COLO829 (cell line): ENCODE results near the gene SYT11.
"Not testable (repeated sequence)": the region's sequence is repeated elsewhere in the genome, so short reads cannot be mapped to it uniquely, and the experiment has no call there.

Experiments used
- DNase-seq: peaks from one replicate; pipeline ENCODE4 v3.0.0; 2012; ENCODE audit warnings: low spot score

SYT11 gene, protein sequence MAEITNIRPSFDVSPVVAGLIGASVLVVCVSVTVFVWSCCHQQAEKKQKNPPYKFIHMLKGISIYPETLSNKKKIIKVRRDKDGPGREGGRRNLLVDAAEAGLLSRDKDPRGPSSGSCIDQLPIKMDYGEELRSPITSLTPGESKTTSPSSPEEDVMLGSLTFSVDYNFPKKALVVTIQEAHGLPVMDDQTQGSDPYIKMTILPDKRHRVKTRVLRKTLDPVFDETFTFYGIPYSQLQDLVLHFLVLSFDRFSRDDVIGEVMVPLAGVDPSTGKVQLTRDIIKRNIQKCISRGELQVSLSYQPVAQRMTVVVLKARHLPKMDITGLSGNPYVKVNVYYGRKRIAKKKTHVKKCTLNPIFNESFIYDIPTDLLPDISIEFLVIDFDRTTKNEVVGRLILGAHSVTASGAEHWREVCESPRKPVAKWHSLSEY

DNA sequence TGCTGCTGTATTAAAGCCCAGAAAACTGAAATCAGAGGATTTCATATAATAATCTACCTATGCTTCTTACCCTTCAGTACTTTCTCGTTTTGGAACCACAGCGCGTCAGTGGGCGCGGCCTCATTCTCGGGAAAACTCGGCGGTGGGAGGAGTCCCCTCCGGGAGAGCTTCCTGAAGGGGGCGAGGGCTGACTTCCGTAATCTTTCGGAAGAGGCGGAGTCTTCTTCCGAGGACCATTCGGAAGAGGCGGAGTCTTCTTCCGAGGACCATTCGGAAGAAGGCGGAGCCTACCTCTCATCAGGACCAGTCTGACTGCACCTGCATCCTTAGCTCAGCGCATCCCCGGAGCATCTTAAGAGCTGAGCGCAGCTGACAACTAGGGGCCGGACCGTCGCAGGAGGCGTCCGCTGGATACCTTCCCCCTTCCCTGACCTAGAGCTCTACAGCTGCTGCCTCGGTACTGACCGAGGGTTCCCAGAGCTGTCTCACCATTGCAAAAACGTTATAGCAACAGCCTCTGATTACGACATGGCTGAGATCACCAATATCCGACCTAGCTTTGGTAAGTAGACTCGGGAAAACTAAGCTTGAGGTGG lies at the start of gene SYT11:
Gene SYT11 (plus strand): TSS at position 334 of the 596 bp plus-strand sequence. CDS start 195 bp downstream, at position 529.
- DNase-seq = peak; percentile 100

DNA sequence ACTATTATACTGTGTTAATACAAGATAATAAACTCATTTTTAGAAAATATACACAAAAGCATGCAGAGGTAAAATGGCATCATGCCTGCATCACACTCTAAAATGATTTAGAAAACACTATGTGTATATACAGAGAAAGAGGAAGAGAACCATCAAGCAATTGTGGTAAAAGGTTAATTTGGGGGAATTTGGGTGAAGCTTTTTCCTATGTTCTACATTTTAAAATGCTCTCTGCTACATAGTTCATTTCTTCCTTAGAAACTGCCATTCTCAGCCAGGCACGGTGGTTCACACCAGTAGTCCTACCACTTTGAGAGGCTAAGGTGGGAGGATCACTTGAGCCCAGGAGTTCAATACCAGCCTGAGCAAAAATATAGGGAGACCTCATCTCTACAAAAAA lies 46.5 kb upstream of the SYT11 start:
- no peak for DNase-seq

DNA sequence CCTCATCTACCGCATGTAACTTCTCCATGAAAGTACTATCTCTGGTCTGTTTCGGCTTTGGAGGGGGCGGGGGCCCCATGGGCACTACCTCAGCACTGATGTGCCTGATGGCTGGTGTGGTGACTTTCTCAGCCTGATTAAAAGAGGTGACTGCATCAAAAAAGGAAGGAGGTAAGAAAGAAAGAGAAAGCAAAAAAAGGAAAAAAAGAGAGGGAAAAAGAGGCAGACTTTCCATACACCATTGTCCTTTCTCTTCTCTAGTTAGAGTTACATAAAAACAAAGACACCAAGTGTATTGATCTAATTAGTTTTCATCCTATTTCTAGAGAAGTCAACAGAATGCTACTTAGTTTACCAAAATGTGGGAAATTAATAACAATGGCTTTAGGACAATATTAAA lies 45.7 kb upstream of the SYT11 start:
- no peak for DNase-seq

DNA sequence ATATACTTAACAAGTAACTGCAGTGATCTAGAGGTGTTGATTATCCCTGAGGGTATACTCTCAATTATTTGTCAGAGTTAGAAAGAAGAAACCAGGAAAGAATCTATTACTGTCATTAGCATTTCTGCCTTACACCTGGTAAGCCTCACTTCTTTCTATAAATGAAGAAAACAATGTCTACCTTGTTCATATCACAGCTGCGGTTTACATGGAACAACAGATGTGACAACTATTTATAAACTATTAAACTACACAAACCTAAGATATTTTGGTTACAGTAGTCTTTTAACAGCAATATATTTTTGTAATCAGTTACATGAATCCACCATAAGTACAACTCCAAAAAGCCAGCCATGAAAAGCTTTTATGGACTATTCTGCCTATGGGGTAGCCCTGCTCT lies 43.0 kb upstream of the SYT11 start:
- DNase-seq = no peak

DNA sequence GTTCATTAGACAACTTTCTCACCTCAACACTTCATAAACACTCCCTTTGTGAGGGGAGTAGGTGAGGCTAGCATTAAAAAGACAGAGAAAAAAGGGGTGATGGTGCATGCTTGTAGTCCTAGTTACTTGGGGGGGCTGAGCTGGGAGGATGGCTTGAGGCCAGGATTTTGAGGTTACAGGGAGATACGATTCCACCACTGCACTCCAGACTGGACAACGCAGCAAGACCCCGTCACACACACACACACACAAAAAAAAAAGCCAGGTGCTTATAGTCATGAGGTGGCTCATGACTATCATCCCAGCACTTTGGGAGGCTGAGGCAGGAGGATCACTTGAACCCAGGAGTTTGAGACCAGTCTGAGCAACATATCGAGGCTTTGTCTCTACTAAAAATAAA lies 31.9 kb upstream of the SYT11 start:
- DNase-seq = no peak

DNA sequence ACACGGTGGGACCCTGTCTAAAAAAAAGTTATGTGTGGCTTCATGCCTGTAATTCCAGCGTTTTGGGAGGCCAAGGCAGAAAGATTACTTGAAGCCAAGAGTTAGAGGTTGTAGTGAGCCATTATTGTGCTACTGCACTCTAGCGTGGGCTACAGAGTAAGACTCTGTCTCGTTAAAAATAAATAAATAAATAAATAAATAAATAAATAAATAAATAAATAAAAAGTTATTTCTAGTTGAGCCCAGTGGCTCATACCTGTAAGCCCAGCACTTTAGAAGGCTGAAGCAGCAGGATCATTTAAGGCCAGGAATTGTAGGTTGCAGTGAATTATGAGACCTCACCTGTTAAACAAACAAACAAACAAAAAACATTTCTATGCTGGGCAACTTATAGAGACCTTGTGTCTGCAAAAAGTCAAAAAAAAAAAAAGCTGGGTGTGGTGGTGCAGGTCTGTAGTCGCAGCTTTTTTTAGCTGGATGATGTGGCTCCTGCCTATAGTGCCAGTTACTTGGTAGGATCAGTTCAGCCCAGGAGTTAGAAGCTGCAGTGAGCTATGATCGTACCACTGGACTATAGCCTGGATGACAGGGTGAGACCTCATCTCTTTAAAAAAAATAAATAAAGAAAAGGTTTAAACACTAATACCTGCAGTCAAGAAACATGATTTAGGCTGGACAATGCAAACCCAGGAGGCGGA lies 27.9 kb upstream of the SYT11 start:
- no peak for DNase-seq

DNA sequence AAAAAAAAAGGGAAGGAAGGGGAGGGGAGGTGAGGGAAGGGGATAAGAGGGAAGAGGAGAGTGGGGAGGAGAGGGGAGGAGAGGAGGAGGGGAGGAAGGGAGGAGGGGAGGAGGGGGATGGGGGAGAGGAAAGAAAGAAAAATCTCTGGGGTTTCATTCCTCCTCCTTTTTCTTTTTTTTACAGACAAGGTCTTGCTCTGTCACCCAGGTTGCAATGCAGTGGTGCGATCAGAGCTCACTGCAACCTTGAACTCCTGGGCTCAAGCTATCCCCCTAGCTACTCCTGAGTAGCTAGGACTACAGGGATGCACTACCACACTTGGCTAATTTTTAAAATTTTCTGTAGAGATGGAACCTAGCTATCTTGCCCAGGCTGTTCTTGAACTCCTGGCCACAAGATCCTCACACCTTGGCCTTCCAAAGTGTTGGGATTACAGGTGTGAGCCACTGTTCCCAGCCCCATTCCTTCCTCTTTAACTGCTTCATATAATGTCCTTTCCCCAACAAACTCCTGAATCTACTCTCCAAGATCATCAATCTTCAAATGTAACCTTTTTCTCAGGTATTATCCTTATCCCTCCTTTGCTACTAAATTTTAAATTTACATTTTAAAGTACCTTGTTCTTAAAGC lies 25.6 kb upstream of the SYT11 start:
- no peak for DNase-seq

DNA sequence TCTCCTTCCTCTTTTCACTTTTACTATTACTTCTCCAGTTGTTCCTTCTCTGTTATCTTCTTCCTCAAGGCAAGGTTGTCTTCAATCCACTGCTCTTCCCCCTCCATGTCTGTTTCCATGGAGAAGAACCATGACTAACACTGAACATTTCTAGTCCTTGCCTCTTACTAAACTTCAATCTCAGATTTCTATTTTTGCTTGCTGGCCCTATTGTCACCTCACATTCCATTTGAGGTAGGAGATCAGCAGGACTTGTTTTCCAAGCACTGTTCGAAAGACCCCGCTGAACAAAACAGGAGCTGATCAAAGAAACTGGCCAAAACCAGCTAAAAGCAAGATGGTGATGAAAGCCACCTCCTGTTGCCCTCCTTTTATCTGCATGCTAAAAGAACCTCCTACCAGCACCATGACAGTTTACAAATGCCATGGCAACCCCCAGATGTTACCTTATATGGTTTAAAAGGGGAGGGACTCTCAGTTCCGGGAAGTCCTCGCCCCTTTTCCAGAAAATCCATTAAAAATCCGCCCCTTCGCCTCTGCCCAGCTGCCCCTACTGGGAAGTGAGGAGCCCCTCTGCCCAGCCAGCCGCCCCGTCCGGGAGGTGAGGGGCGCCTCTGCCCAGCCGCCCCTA lies 25.0 kb upstream of the SYT11 start:
- no peak for DNase-seq

DNA sequence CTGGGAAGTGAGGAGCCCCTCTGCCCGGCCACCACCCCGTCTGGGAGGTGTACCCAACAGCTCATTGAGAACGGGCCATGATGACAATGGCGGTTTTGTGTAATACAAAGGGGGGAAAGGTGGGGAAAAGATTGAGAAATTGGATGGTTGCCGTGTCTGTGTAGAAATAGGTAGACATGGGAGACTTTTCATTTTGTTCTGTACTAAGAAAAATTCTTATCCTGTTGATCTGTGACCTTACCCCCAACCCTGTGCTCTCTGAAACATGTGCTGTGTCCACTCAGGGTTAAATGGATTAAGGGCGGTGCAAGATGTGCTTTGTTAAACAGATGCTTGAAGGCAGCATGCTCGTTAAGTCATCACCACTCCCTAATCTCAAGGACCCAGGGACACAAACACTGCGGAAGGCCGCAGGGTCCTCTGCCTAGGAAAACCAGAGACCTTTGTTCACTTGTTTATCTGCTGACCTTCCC lies 24.4 kb upstream of the SYT11 start:
- DNase-seq = not testable (repeated sequence)

DNA sequence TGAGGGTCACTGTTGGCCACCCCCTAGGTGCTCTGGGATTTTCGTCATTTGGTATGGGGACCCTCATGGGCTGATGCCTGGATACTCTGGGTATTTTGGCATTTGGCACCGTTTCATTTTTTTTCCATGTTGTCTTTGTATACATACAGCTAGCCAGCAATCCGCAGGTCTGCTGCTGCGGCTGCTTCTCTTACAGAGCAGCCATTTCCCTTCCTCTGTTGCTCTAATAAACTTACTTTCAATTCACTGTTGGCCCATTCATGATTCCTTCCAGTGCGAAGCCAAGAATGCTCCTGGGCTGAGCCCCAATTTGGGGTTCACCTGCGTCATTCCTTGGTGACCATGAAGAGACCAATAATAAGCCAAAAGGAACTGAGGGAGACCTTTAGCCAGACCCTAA lies 23.8 kb upstream of the SYT11 start:
- DNase-seq = no peak

DNA sequence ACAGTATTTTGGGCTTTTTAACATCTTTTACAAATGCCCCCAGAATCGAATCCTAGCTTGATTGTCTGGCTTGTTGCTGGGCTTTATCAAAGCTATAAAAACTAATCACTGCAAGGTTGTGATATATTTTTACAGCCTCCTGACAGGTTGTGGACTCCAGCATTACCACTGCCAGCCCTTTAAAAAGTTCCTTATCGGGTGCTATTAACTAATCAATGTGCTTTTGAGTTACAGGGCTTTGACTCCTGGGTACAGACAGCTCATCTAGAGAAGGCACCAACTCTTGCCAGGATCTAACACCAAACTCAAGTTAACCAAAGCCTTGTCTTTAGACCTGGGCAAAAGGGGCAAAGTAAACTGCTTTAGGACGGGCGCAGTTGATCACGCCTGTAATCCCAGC lies 19.0 kb upstream of the SYT11 start:
- no peak for DNase-seq

DNA sequence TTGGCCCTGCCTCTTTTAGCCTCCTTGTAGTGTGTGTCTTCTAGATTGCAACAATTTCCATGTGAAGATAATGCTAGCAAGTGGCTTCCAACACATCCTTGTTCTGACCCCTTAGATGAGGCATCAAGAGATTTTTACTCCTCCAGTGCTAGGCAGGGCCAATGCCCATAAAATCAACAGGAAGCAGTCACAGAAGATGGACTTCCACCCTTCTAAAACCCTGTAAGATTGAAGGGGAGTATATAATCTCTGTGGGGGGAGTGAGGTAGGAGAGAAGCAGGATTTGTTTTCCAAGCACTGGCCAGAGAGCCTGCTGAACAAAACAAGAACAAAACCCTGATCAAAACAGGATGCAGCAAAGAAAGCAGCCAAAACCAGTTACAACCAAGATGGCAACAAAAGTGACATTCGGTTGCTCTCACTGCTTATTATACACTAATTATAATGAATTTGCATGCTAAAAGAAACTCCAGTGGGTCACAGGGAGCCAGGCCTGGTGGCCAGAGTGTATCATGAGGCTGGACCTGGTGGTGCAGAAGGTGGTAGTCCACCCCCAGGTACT lies 14.4 kb upstream of the SYT11 start:
- DNase-seq = no peak

DNA sequence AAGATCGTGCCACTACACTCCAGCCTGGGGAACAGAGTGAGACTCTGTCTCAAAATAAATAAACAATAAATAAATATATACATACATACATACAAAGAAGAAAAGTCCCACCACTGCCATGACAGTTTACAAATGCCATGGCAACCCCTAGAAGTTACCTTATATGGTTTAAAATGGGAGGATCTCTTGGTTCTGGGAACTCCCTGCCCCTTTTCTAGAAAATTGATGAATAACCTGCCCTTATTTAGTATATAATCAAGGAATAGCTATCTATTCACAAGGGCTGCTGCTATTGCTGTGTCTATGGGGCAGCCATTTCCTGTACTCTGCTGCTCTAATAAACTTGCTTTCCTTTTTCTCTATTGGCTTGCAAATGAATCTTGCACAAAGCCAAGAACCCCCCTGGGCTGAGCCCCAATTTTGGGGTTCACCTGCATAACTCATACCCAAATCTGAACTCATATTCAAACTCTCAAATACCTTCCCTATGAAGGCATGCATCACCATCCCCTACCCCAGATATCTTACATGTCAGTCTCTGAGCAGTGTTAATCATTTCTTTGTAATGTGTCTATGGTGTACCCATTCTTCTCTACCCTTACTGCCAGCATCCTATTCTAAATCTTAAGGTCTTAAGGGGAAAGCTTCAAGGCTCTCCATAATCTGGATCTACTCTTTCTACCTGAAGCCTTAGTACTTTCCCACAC lies 11.4 kb upstream of the SYT11 start:
- no peak for DNase-seq

DNA sequence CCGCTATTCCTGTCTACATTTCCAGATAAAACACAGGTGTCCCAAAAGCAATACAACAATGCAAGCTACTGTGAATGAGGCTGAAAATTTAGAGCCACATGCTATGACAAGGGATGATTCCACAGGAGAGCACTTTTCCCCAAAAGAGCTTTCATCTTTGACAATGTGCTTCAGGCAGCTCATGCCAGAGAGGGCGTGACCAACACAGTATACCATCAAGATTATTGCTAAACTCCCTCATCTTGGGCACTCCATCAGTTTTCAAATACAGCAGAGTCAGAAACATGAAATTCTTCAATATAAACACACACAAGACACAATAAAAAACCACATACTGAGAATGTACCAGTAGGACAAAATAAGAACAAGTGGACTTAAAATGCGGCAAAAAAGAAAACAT lies 9.0 kb upstream of the SYT11 start:
- DNase-seq = no peak

DNA sequence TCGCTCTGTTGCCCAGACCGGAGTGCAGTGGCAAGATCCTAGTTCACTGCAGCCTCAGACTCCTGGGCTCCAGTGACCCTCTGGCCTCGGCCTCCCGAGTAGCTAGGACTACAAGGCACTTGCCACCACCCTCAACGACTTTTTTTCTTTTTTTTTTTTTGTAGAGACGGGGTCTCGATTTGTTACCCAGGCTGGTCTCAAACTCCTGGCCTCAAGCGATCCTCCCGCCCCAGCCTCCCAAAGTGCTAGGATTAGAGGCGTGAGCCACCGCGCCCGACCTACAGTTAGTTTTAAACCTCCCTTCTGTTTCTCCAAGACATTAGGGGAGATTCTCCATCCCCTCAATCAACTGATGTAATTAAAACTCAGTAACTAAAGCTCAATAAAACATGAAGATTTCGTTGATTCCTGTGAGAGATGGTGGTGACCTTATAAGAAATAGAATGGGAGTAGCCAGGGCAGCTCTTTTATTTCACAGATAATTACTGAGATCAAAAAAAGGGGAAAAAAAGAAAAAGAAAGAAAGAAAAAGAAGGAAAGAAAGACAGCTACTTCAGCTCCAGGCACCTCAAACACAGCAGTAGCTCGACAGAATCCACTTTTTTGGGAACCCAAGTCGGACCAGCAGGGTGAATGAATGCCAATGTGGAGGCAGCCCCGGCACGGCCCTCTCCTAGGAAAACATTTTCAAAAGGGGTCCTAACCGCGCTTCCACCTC lies 3.0 kb upstream of the SYT11 start:
- no peak for DNase-seq

DNA sequence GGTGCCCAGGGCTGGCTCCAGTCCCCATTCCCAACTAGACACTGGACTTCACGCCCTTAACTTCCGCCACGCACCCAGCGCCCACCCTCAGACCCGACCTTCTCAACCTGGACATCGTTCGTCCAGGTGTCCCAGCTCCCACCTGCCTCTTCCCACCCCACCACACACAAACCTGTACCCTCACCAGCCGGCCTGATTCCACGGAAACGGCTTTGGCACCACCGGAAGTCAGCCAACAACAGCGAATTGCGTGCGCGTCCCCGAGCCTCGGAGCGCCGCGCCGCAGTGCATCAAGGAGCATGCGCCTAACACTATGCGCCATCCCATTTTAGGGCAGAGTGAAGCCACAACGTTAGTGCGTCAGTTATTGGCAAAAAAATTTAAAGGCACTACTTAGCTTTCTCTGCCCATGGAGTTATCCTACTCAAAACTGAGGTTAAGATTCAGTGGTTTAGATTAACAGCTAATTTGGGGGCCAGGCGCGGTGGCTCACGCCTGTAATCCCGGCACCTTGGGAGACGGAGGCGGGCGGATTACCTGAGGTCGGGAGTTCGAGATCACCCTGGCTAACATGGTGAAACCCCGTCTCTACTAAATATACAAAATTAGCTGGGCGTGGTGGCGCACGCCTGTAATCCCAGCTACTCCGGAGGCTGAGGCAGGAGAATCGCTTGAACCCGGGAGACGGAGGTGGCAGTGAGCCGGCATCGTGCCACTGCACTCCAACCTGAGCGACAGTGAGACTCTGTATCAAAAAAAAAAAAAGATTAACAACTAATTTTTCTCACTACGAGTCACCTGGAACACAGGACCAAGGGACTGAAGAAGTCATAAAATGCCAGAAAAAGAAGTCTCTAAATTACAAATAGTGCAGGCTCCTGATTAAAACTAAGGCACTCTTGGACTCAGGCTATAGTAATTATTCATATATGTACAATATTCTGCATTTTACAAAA lies 2.1 kb upstream of the SYT11 start, which contains the start of gene GON4L:
Gene GON4L (minus strand): TSS at position 240 of the 956 bp plus-strand sequence. CDS start 3,434 bp downstream, outside the sequence.
- peak; percentile 98 for DNase-seq

DNA sequence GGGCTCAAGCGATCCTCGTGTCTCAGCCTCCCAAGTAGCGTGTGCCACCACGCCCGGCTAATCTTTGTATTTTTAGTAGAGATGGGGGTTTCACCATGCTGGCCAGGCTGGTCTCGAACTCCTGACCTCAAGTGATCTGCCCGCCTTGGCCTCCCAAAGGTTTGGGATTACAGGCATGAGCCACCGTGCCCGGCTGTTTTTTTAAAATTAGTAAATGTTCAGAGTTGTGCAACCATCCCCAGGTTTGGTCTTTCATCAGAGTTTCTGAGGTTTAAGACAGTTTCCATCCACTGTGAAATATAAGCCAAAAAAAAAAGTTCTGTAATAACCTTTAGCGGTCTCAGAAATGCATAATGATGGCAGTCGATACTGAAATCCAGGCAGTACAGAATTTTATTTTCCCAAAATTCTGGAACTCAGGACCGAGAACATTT lies 550 bp upstream of the SYT11 start:
- DNase-seq = no peak

DNA sequence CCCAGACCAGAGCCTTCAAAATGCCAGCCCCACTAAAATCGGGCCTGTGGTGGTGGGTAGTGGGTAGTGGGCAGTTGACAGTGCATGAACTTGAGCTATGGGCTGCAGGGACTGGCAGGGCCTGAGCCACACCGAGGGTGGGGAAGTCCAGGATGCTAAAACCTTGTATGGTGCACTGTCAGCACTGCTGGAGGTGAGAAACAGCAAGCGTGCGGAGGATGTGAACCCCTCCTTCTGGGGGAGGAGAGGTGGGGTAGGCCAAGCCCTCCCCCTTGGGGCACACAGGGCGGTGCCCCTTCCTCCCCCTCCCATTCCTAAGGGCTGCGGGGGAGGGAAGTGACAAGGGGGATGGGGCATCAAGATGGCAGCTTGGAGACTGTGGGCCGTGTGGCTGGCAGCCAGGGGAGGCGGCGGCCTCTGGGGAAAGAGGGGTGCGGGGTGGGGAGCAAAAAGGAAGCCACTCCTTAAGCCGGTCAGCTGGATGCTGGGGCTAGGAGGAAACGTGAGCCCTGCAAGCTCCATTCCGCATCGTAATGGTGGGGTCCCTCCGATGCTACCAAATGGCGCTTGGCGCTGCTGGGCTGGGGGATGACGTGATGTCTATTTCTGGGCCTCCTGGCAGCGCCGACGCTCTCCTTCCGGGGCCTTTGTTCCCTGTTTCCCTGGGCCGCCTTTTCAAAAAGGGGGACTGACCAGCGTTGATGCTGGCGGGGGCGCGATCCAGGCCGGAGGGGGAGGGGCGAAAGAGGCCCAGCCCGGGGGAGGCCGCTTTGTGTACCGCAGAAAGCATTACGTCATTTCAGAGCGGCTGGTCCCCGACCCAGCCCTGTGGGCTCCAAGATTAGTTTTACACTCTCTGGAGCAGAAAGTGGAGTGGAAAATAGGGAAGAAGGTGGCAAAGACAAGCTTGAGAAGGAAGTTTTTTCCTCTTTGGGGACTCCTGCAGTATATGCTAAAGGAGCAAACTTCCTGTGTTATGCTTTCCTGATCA lies 809 bp downstream of the SYT11 start:
- DNase-seq = no peak
